Nephron progenitor cell (in vitro differentiated cells): Measurements from ENCODE around the gene TMBIM6.
"Not testable (repeated sequence)": the region's sequence is repeated elsewhere in the genome, so short reads cannot be mapped to it uniquely, and the experiment has no call there.

ENCODE experiments used
- DNase-seq: peaks from one replicate; pipeline ENCODE4 v3.0.0; 2021
- H3K27ac Mint-ChIP-seq: 2 replicates; pipeline ENCODE4 v1.8.0; 2021; ENCODE audit warnings: mild to moderate bottlenecking, moderate library complexity, mixed read lengths
- H3K27me3 Mint-ChIP-seq: 2 replicates; pipeline ENCODE4 v1.8.0; 2021; ENCODE audit warnings: mild to moderate bottlenecking, low read depth, mixed read lengths; ENCODE audit not compliant: poor library complexity
- H3K36me3 Mint-ChIP-seq: 2 replicates; pipeline ENCODE4 v1.8.0; 2021; ENCODE audit warnings: low read depth, mixed read lengths
- H3K4me1 Mint-ChIP-seq: 2 replicates; pipeline ENCODE4 v1.8.0; 2021; ENCODE audit warnings: mixed read lengths
- H3K4me3 Mint-ChIP-seq: 2 replicates; pipeline ENCODE4 v1.8.0; 2021; ENCODE audit warnings: mild to moderate bottlenecking, moderate library complexity, mixed read lengths
- H3K9me3 Mint-ChIP-seq: 2 replicates; pipeline ENCODE4 v1.8.0; 2021; ENCODE audit warnings: mild to moderate bottlenecking, moderate library complexity, mixed read lengths
- TF ChIP-seq, protein P1 (sequence below): fragments of 200-600 bp; sonication (generic); IDR thresholded peaks from 2 replicates; pipeline ENCODE4 v1.5.0; 2021; ENCODE audit warnings: antibody characterized with exemption

The TMBIM6 gene

DNA sequence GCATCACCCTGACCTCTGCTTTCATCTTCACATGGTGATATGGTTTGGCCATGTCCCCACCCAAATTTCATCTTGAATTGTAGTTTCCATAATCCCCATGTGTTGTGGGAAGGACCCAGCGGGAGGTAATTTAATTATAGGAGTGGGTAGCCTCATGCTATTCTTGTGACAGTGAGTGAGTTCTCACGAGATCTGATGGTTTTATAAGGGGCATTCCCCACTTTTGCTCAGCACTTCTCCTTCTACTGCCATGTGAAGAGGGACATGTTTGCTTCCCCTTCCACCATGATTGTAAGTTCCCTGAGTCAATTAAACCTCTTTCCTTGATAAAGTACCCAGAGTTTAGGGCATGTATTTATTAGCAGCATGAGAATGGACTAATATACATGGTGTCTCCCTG is 38.2 kb downstream of the TMBIM6 start:
- no peaks in the 10 kb centered on the region for H3K9me3 Mint-ChIP-seq
- H3K4me3 Mint-ChIP-seq = no peak overlapping the region
- H3K4me1 Mint-ChIP-seq = peaks cover 26% of the 10 kb centered on the region
- TF ChIP-seq, protein P1, sequence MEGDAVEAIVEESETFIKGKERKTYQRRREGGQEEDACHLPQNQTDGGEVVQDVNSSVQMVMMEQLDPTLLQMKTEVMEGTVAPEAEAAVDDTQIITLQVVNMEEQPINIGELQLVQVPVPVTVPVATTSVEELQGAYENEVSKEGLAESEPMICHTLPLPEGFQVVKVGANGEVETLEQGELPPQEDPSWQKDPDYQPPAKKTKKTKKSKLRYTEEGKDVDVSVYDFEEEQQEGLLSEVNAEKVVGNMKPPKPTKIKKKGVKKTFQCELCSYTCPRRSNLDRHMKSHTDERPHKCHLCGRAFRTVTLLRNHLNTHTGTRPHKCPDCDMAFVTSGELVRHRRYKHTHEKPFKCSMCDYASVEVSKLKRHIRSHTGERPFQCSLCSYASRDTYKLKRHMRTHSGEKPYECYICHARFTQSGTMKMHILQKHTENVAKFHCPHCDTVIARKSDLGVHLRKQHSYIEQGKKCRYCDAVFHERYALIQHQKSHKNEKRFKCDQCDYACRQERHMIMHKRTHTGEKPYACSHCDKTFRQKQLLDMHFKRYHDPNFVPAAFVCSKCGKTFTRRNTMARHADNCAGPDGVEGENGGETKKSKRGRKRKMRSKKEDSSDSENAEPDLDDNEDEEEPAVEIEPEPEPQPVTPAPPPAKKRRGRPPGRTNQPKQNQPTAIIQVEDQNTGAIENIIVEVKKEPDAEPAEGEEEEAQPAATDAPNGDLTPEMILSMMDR = no peak
- H3K27ac Mint-ChIP-seq = no peak overlapping the region
- DNase-seq = no peak
- H3K36me3 Mint-ChIP-seq = no peaks in the 10 kb centered on the region
- H3K27me3 Mint-ChIP-seq = peaks cover 47% of the 10 kb centered on the region

DNA sequence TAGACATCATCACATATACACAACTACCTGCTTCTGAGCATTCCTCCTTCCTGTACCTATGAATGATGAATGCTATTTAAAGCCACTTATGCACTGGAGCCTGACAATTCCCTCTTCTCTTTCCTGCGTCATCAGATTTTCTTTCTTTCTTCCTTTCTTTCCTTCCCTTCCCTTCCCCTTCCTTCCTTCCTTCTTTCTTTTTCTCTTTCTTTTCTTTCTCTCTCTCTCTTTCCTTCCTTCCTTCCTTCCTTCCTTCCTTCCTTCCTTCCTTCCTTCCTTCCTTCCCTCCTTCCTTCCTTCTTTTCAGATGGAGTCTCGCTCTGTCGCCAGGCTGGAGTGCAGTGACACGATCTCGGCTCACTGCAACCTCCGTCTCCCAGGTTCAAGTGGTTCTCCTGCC is 39.6 kb downstream of the TMBIM6 start:
- peaks cover 53% of the 10 kb centered on the region for H3K27me3 Mint-ChIP-seq
- DNase-seq, H3K9me3 Mint-ChIP-seq, H3K4me3 Mint-ChIP-seq, H3K36me3 Mint-ChIP-seq, H3K27ac Mint-ChIP-seq: not testable (repeated sequence)
- peaks cover 25% of the 10 kb centered on the region for H3K4me1 Mint-ChIP-seq

DNA sequence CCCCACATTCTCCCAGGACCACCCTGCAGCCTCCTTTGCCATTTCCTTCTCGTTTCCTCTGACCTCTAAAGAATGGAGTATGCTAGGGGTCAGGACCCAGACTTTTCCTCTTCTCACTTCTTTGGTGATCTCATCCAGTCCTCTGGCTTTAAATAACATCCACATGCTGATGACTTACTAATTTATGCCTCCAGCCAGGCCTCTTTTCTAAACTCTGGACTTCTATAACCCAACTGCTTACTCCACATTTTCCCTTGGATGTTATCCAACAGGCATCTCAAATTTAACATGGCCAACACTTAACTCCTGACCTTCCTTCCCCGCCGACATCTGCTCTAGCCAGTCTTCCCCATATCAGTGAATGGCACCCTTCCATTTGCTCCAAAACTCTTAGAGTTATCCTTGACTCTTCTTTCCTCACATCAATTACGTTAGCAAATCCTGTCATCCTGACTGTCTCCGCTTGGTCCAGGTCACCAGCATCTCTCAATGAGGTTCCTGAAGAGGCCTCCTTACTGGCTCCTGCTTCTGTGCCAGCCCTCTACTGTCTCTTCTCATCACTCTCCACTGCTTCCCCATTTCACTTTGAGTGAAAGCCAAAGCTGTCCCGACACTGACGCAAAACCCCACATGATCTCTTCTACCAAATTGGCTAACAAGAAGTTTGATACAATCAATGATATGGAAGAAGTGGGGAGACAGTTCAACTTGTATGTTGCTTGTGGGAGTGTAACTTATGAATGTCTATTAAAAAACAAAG is 42.7 kb downstream of the TMBIM6 start:
- DNase-seq = no peak
- H3K27ac Mint-ChIP-seq = no peak overlapping the region
- TF ChIP-seq, protein P1 = no peak

DNA sequence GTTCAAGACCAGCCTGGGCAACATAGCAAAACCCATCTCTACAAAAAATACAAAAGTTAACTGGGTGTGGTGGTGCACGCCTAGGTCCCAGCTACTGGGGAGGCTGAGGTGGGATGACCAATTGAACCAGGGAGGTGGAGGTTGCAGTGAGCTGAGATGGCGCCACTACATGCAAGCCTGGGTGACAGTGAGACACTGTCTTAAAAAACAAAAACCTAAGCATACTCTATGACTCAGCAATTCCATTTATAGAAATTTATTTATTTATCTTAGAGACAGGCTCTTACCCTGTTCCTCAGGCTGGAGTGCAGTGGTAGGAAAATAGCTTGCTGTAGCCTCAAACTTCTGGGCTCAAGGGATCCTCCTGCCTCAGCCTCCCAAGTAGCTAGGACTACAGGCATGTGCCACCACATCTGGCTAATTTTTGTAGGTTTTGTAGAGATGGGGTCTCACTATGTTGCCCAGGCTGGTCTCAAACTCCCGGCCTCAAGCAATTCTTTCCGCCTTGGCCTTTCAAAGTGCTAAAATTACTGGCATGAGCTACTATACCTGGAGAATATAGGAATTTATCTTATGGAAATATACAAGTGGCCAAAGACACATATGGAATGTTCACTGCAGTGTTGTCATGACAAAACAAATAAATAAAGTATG is 43.5 kb downstream of the TMBIM6 start:
- Mint-ChIP-seq H3K27ac (no peak overlapping the region), H3K36me3 (peaks cover 16% of the 10 kb centered on the region), H3K27me3 (peaks cover 29% of the 10 kb centered on the region), H3K9me3 (peaks cover 8% of the 10 kb centered on the region), H3K4me1 (peaks cover 8% of the 10 kb centered on the region), H3K4me3 (no peak overlapping the region)
- no peak for DNase-seq
- TF ChIP-seq, protein P1 = no peak

More for the DNA sequence above, 42.7 kb downstream of the TMBIM6 start:
- H3K27me3 Mint-ChIP-seq = peaks cover 37% of the 10 kb centered on the region
- peaks cover 9% of the 10 kb centered on the region for H3K36me3 Mint-ChIP-seq
- H3K9me3 Mint-ChIP-seq = peaks cover 8% of the 10 kb centered on the region
- no peak overlapping the region for H3K4me3 Mint-ChIP-seq
- H3K4me1 Mint-ChIP-seq = peaks cover 6% of the 10 kb centered on the region

DNA sequence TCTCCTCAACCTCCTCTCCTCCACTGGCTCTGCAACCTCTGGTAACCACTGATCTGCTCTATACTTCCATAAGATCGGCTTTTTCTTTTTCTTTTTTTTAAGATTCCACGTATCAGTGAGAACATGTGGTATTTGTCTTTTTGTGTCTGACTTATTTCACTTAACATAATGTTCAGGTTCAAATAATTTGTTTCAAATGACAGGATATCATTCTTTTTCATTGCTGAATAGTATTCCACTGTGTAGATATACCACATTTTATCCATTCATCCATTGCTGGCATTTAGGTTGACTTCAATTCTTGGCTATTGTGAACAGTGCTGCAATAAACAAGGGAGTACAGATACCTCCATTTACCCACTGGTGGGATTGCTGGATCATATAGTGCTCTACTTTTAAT is 46.3 kb downstream of the TMBIM6 start:
- Mint-ChIP-seq H3K36me3 (peaks cover 22% of the 10 kb centered on the region), H3K4me3 (no peak overlapping the region), H3K27me3 (peaks cover 13% of the 10 kb centered on the region), H3K9me3 (peaks cover 8% of the 10 kb centered on the region), H3K4me1 (peaks cover 24% of the 10 kb centered on the region), H3K27ac (no peak overlapping the region)
- no peak for DNase-seq
- TF ChIP-seq, protein P1 = no peak

DNA sequence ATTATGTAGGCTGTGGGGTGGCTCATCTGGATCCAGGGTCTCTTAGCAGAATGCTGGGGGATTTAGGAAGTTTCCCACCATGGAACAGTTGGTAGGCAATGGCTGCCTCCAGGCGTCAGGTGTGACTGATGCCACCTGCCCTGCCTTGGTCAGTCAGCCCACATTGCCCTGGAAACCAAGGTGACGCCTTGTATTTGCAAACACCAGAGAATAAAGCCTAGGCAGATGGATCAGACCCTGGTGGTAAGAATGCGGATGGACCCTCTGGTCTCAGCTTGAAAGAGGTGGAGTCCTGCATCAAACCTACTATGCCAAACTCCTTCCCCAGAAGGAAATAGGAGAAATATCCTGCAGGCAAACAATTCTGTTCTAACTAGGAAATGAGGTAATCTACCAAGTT is 48.6 kb downstream of the TMBIM6 start:
- TF ChIP-seq, protein P1 = no peak
- Mint-ChIP-seq H3K36me3 (peaks cover 22% of the 10 kb centered on the region), H3K27me3 (peaks cover 7% of the 10 kb centered on the region), H3K9me3 (peaks cover 8% of the 10 kb centered on the region), H3K27ac (peak overlapping the region; percentile 80), H3K4me1 (peaks cover 17% of the 10 kb centered on the region), H3K4me3 (no peak overlapping the region)
- no peak for DNase-seq
